ENCODE results near the gene PNN. TPM values are rescaled to one million over a fixed set of nuclear protein-coding genes. Genes with fewer than 3 reads are reported as not detected.
"Not testable (repeated sequence)": the region's sequence is repeated elsewhere in the genome, so short reads cannot be mapped to it uniquely, and the experiment has no call there.

Gene PNN
- total RNA-seq, 5 donors from 2014 or later (not counting 1 experiment from before 2014, with no cell fraction given) = 80.2 to 136 (median 94.4) TPM

- POLR2A ChIA-PET = interaction anchor here in 1 of 2 donors (0.6 kb wide), 1 partner anchor 72 kb away, joined by 6 read pairs; no protein-coding TSS in a partner anchor
- Mint-ChIP-seq H3K27me3 (no peaks in the 10 kb centered on the region), H3K4me1 (peaks cover 0 to 3% (median 0%) of the 10 kb centered on the region in 3 donors), H3K9me3 (peaks cover 0 to 5% (median 3%) of the 10 kb centered on the region in 3 donors), H3K36me3 (peaks cover 40% of the 10 kb centered on the region), H3K27ac (peak overlapping the region in 1 of 2 donors; percentile 40), H3K4me3 (no peak overlapping the region)
- Histone ChIP-seq H3K4me1 (ENCODE audit: control insufficient read depth in 1 of 2, extremely low read depth in 1 of 2, insufficient read depth in 2 of 2, low read length in 2 of 2) (no peaks in the 10 kb centered on the region), H3K9me3 (no peaks in the 10 kb centered on the region), H3K27me3 (replicated peaks in 1 of 2; ENCODE audit: control insufficient read depth in 2 of 2, extremely low read depth in 1 of 2, insufficient read depth in 2 of 2, low read length in 1 of 2) (no peaks in the 10 kb centered on the region), H3K4me3 (ENCODE audit: control insufficient read depth in 1 of 2, extremely low read depth in 1 of 2, low read length in 1 of 2) (no peak overlapping the region), H3K27ac (ENCODE audit: low read length) (no peak overlapping the region), H3K36me3 (ENCODE audit: control insufficient read depth in 2 of 2, extremely low read depth in 1 of 2, insufficient read depth in 1 of 2, low read length in 1 of 2) (peaks cover 0 to 15% of the 10 kb centered on the region in 2 donors)
- DNase-seq (no peak), ATAC-seq (replicated peaks in 1 of 4) (no peak)
- CTCF ChIA-PET = no interaction called here
- 75% methylated on average over 2 of the region's 7 CpGs for WGBS (ENCODE audit: insufficient coverage)
These were observed 29.6 kb upstream of the PNN start for GRCh38 chr14:39145266-39145966.

DNA sequence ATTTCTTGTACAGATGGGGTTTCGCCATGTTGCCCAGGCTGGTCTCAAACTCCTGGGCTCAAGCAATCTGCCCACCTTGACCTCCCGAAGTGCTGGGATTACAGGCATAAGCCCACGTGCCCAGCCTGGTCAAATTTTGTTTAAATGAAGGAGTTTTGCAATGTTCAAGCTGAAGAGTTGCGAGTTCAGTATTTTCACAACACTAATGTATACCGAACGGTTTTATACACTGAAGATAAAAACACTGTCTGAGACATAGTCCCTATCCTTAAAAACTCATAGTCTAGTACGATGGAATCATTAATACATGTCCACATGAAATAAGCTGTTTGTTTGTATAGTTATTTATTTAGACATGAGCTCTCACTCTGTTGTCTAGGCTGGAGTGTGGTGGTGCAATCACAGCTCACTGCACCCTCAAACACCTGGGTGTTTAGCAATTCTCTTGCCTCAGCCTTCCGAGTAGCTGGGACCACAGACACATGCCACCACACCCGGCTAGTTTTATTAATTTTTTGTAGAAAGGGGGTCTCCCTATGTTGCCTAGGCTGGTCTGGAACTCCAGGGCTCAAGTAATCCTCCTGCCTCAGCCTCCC, 20.4 kb upstream of the PNN start:
- Histone ChIP-seq H3K36me3 (ENCODE audit: control insufficient read depth in 2 of 2, extremely low read depth in 1 of 2, insufficient read depth in 1 of 2, low read length in 1 of 2) (peaks cover 2 to 55% of the 10 kb centered on the region in 2 donors), H3K27ac (ENCODE audit: low read length) (no peak overlapping the region), H3K9me3 (no peaks in the 10 kb centered on the region), H3K27me3 (replicated peaks in 1 of 2; ENCODE audit: control insufficient read depth in 2 of 2, extremely low read depth in 1 of 2, insufficient read depth in 2 of 2, low read length in 1 of 2) (no peaks in the 10 kb centered on the region), H3K4me3 (ENCODE audit: control insufficient read depth in 1 of 2, extremely low read depth in 1 of 2, low read length in 1 of 2) (no peak overlapping the region), H3K4me1 (ENCODE audit: control insufficient read depth in 1 of 2, extremely low read depth in 1 of 2, insufficient read depth in 2 of 2, low read length in 2 of 2) (no peaks in the 10 kb centered on the region)
- peaks cover 20% of the 10 kb centered on the region for H3K36me3 Mint-ChIP-seq
- H3K4me1 Mint-ChIP-seq = peaks cover 0 to 1% (median 0%) of the 10 kb centered on the region in 3 donors
- POLR2A ChIA-PET = no interaction called here
- H3K27me3 Mint-ChIP-seq = no peaks in the 10 kb centered on the region
- H3K4me3 Mint-ChIP-seq = no peak overlapping the region
- ATAC-seq (replicated peaks in 1 of 4) = no peak
- CTCF ChIA-PET = no interaction called here
- H3K27ac Mint-ChIP-seq = no peak overlapping the region
- WGBS (ENCODE audit: insufficient coverage) = 100% methylated on average over 1 of the region's 9 CpGs
- no peak for DNase-seq
- no peaks in the 10 kb centered on the region for H3K9me3 Mint-ChIP-seq

- no peak overlapping the region for H3K4me3 ChIP-seq (ENCODE audit: control insufficient read depth in 1 of 2, extremely low read depth in 1 of 2, low read length in 1 of 2)
- CTCF ChIA-PET = no interaction called here
- no peaks in the 10 kb centered on the region for H3K9me3 ChIP-seq
- Mint-ChIP-seq H3K27me3 (no peaks in the 10 kb centered on the region), H3K4me3 (no peak overlapping the region), H3K4me1 (peaks cover 18 to 24% (median 19%) of the 10 kb centered on the region in 3 donors), H3K27ac (no peak overlapping the region), H3K36me3 (peaks cover 24% of the 10 kb centered on the region), H3K9me3 (no peaks in the 10 kb centered on the region)
- H3K36me3 ChIP-seq (ENCODE audit: control insufficient read depth in 2 of 2, extremely low read depth in 1 of 2, insufficient read depth in 1 of 2, low read length in 1 of 2) = peaks cover 2 to 57% of the 10 kb centered on the region in 2 donors
- no peak overlapping the region for H3K27ac ChIP-seq (ENCODE audit: low read length)
- H3K4me1 ChIP-seq (ENCODE audit: control insufficient read depth in 1 of 2, extremely low read depth in 1 of 2, insufficient read depth in 2 of 2, low read length in 2 of 2) = no peaks in the 10 kb centered on the region
- DNase-seq = no peak
- ATAC-seq (replicated peaks in 1 of 4) = no peak
- WGBS (ENCODE audit: insufficient coverage) = 100% methylated on average over 4 of the region's 6 CpGs
- H3K27me3 ChIP-seq (replicated peaks in 1 of 2; ENCODE audit: control insufficient read depth in 2 of 2, extremely low read depth in 1 of 2, insufficient read depth in 2 of 2, low read length in 1 of 2) = no peaks in the 10 kb centered on the region
- POLR2A ChIA-PET = interaction anchor here (0.6 to 1.0 kb wide), 2 partner anchors 13 to 92 kb away, joined by 3 read pairs; partner anchors contain the start of gene TRAPPC6B (in 1 of the 2)
These were observed 17.6 kb upstream of the PNN start for GRCh38 chr14:39157491-39157890.

DNA sequence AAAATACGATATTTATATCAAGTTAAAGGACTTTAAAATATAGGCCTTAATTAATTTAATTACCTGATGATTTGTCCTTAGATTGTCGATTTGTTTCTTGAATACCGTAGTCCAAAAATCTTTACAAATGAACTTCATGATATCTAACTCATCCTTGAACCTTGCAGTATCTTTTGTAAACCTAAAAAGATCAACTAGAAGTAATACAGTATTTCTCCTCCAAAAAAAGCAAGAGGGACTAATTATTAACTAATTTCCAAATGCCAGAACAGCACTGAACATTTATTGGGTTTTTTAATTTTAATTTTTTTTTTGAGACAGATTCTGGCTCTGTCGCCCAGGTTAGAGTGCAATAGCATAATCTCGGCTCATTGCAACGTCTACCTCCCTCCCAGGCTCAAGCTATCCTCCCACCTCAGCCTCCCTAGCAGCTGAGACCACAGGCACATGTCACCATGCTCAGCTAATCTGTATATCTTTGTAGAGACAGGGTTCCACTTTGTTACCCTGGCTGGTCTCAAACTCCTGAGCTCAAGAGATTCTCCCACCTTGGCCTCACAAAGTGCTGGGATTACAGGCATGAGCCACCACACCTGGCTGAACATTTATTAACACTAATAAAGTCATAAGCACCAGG, 16.7 kb upstream of the PNN start:
- ChIA-PET POLR2A (interaction anchor here in 1 of 2 donors (0.5 to 0.8 kb wide), 2 partner anchors 99 to 111 kb away, joined by 3 read pairs; no protein-coding TSS in a partner anchor), CTCF (no interaction called here)
- no peak for ATAC-seq (replicated peaks in 1 of 4)
- Mint-ChIP-seq H3K4me1 (peaks cover 24 to 28% (median 26%) of the 10 kb centered on the region in 3 donors), H3K4me3 (no peak overlapping the region), H3K9me3 (no peaks in the 10 kb centered on the region), H3K27me3 (no peaks in the 10 kb centered on the region), H3K27ac (no peak overlapping the region), H3K36me3 (peaks cover 30% of the 10 kb centered on the region)
- Histone ChIP-seq H3K36me3 (ENCODE audit: control insufficient read depth in 2 of 2, extremely low read depth in 1 of 2, insufficient read depth in 1 of 2, low read length in 1 of 2) (peaks cover 2 to 55% of the 10 kb centered on the region in 2 donors), H3K27me3 (replicated peaks in 1 of 2; ENCODE audit: control insufficient read depth in 2 of 2, extremely low read depth in 1 of 2, insufficient read depth in 2 of 2, low read length in 1 of 2) (no peaks in the 10 kb centered on the region), H3K4me1 (ENCODE audit: control insufficient read depth in 1 of 2, extremely low read depth in 1 of 2, insufficient read depth in 2 of 2, low read length in 2 of 2) (no peaks in the 10 kb centered on the region), H3K9me3 (no peaks in the 10 kb centered on the region), H3K4me3 (ENCODE audit: control insufficient read depth in 1 of 2, extremely low read depth in 1 of 2, low read length in 1 of 2) (no peak overlapping the region), H3K27ac (ENCODE audit: low read length) (no peak overlapping the region)
- DNase-seq = no peak
- 100% methylated on average over 2 of the region's 6 CpGs for WGBS (ENCODE audit: insufficient coverage)

DNA sequence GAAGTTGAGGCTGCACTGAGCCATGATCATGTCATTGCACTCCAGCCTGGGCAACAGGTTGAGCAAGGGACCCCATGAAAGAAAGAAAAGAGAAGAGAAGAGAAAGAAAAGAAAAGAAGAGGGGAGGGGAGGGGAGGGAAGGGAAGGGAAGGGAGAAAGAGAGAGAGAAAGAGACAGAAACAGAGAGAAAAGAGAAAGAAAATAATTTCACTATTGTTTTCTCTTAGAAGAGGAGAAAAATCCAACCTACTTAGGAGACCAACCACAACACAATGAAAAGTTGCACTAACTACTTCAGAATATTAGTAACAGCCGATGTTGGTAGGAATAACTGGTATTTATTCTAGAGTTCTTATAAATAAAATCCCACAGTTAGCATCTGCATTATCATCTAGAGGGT, 14.6 kb upstream of the PNN start:
- Histone ChIP-seq H3K36me3 (ENCODE audit: control insufficient read depth in 2 of 2, extremely low read depth in 1 of 2, insufficient read depth in 1 of 2, low read length in 1 of 2) (peaks cover 2 to 48% of the 10 kb centered on the region in 2 donors), H3K27ac (ENCODE audit: low read length) (no peak overlapping the region), H3K4me1 (ENCODE audit: control insufficient read depth in 1 of 2, extremely low read depth in 1 of 2, insufficient read depth in 2 of 2, low read length in 2 of 2) (peaks cover 0 to 3% of the 10 kb centered on the region in 2 experiments), H3K4me3 (ENCODE audit: control insufficient read depth in 1 of 2, extremely low read depth in 1 of 2, low read length in 1 of 2) (no peak overlapping the region), H3K9me3 (no peaks in the 10 kb centered on the region), H3K27me3 (replicated peaks in 1 of 2; ENCODE audit: control insufficient read depth in 2 of 2, extremely low read depth in 1 of 2, insufficient read depth in 2 of 2, low read length in 1 of 2) (no peaks in the 10 kb centered on the region)
- no CpG with 5 or more reads among the region's 1 CpG for WGBS (ENCODE audit: insufficient coverage)
- ATAC-seq (replicated peaks in 1 of 4) (no peak), DNase-seq (no peak)
- no peak overlapping the region for H3K4me3 Mint-ChIP-seq
- H3K27me3 Mint-ChIP-seq = no peaks in the 10 kb centered on the region
- H3K9me3 Mint-ChIP-seq = no peaks in the 10 kb centered on the region
- POLR2A ChIA-PET = no interaction called here
- H3K36me3 Mint-ChIP-seq = peaks cover 31% of the 10 kb centered on the region
- CTCF ChIA-PET = interaction anchor here in 1 of 2 donors (0.6 to 0.8 kb wide), 2 partner anchors 47 to 99 kb away, joined by 5 read pairs; no protein-coding TSS in a partner anchor
- H3K27ac Mint-ChIP-seq = peak overlapping the region in 1 of 2 donors; percentile 12
- peaks cover 34 to 41% (median 39%) of the 10 kb centered on the region in 3 donors for H3K4me1 Mint-ChIP-seq

DNA sequence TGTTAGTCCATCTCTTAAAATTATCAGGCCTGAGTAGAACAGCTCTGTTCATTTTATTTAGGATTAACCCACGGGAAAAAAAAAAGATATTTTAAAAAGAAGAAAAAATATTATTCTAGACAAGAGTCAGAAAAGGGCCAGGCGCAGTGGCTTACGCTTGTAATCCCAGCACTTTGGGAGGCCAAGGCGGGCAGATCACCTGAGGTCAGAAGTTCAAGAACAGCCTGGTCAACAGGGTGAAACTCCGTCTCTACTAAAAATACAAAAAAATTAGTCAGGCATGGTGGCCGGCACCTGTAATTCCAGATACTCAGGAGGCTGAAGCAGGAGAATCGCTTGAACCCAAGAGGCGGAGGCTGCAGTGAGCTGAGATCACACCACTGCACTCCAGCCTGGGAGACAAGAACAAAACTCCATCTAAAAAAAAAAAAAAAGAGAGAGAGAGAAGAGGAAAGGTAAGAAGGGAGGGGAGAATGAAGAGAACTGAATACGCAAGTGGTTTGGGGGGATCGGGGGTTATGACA, 7.2 kb upstream of the PNN start:
- H3K9me3 ChIP-seq; DNase-seq; H3K4me3 ChIP-seq (ENCODE audit: control insufficient read depth in 1 of 2, extremely low read depth in 1 of 2, low read length in 1 of 2); H3K27me3 ChIP-seq (replicated peaks in 1 of 2; ENCODE audit: control insufficient read depth in 2 of 2, extremely low read depth in 1 of 2, insufficient read depth in 2 of 2, low read length in 1 of 2); H3K36me3 ChIP-seq (ENCODE audit: control insufficient read depth in 2 of 2, extremely low read depth in 1 of 2, insufficient read depth in 1 of 2, low read length in 1 of 2); H3K27me3 Mint-ChIP-seq; H3K27ac ChIP-seq (ENCODE audit: low read length); H3K27ac Mint-ChIP-seq; ATAC-seq (replicated peaks in 1 of 4); H3K9me3 Mint-ChIP-seq: not testable (repeated sequence)
- ChIA-PET CTCF (interaction anchor here in 1 of 2 donors (0.9 kb wide), 1 partner anchor 16 kb away, joined by 3 read pairs; no protein-coding TSS in a partner anchor), POLR2A (interaction anchor here (0.5 to 0.7 kb wide), 4 partner anchors 18 to 461 kb away, joined by 3 to 10 read pairs (median 4); no protein-coding TSS in a partner anchor)
- H3K4me1 ChIP-seq (ENCODE audit: control insufficient read depth in 1 of 2, extremely low read depth in 1 of 2, insufficient read depth in 2 of 2, low read length in 2 of 2) = peaks cover 19% of the 10 kb centered on the region in 2 experiments
- 100% methylated on average over 2 of the region's 10 CpGs for WGBS (ENCODE audit: insufficient coverage)
- Mint-ChIP-seq H3K4me1 (peaks cover 51 to 61% (median 54%) of the 10 kb centered on the region in 3 donors), H3K4me3 (peak overlapping the region; percentile 26 to 98 (median 94)), H3K36me3 (peaks cover 25% of the 10 kb centered on the region)

All from T-cell (primary cell).